Psoas muscle (tissue), 8 donors: Measurements from ENCODE around the gene ZDHHC5. TPM values are rescaled to one million over a fixed set of nuclear protein-coding genes. Genes with fewer than 3 reads are reported as not detected.
"Not testable (repeated sequence)": the region's sequence is repeated elsewhere in the genome, so short reads cannot be mapped to it uniquely, and the experiment has no call there.

ENCODE experiments used
- ATAC-seq, 4 donors: fragments of 200-7000 bp; cut with Tn5 transposase; one replicate each; pipeline ENCODE4 v1.9.1; 2020; ENCODE audit warnings: moderate library complexity in 3 of 4, mild to moderate bottlenecking in 2 of 4
- DNase-seq, 2 donors: peaks; one replicate each; pipeline ENCODE4 v3.0.0-alpha.2; 2020
- H3K27ac ChIP-seq: fragments of 200-600 bp; one replicate; pipeline ENCODE4 v1.8.0; 2022
- H3K27me3 ChIP-seq, 3 donors: fragments of 200-600 bp in 1 of 3; one replicate each; pipeline versions ENCODE4 v1.6.1 to v1.8.0; 2013 to 2022; ENCODE audit warnings: low read length in 2 of 3, mild to moderate bottlenecking in 2 of 3, moderate library complexity in 1 of 3; ENCODE audit not compliant: insufficient read depth in 3 of 3
- H3K36me3 ChIP-seq, 2 donors: fragments of 200-600 bp in 1 of 2; one replicate each; pipeline versions ENCODE4 v1.6.1 to v1.8.0; 2013 to 2022; ENCODE audit warnings: low read depth in 1 of 2, mild to moderate bottlenecking in 1 of 2, moderate library complexity in 1 of 2; ENCODE audit not compliant: insufficient read depth in 1 of 2
- H3K4me1 ChIP-seq: fragments of 200-600 bp; one replicate; pipeline ENCODE4 v1.8.0; 2022
- H3K4me3 ChIP-seq: fragments of 200-600 bp; one replicate; pipeline ENCODE4 v1.8.0; 2022; ENCODE audit warnings: mild to moderate bottlenecking
- H3K9me3 ChIP-seq: fragments of 200-600 bp; one replicate; pipeline ENCODE4 v1.8.0; 2022
- CTCF ChIP-seq: fragments of 200-600 bp; IDR thresholded peaks from one replicate; pipeline ENCODE4 v1.8.0; 2022; ENCODE audit warnings: antibody characterized with exemption
- WGBS, 3 donors: extraction: QIAGEN DNeasy Blood & Tissue Kit; methylation state at CpG; one replicate each; pipeline versions ENCODE4 v1.1.6 to v1.1.7; 2013; 5-methylcytosine and 5-hydroxymethylcytosine counted together
- intact Hi-C, 2 donors: fragments of 100-400 bp; cut with DNase I; formaldehyde crosslinking; loops; one replicate each; pipeline versions ENCODE4 v1.11.0 to v1.14.2; 2022
- polyA plus RNA-seq, 3 donors: library from polyadenylated mRNA; stranded (reverse); fragments of 200-250 nt; gene quantifications; one replicate each; pipeline ENCODE4 v1.2.3, GENCODE V29; 2013
- total RNA-seq, 4 donors: library from RNA; stranded (reverse); fragmentation: NEBNext Ultra II Directional in 2 of 4; extraction: Animal tissue kit (Norgen Biotek cat#: 25700) in 2 of 4; gene quantifications; one replicate each; pipeline versions ENCODE4 v1.2.1 to v1.2.4, GENCODE V29; 2021 to 2023
- donor health status: healthy with polysubstance abuse.
- donor health status: DM: no; HTN: no; CAD: no; lungs with moderate emphysema.
- donor health status: Bipolar disorder and iron deficiency.
- donor health status: healthy.
- donor health status: DM: yes; HTN: yes; CAD: no.
- donor health status: DM: no; HTN: no; CAD: no.
- donor health status: DM: no; HTN: no; CAD: no.
- donor health status: DM: yes; HTN: yes; CAD: no.

The ZDHHC5 gene
- total and polyA plus RNA-seq, 7 donors = 32.4 to 63.6 (median 58.0) TPM

- no peaks in the 10 kb centered on the region for H3K27me3 ChIP-seq
- ATAC-seq (no peak), DNase-seq (no peak)
- peaks cover 11 to 99% of the 10 kb centered on the region in 2 donors for H3K36me3 ChIP-seq
- no peak for TF ChIP-seq CTCF
- no peaks in the 10 kb centered on the region for H3K9me3 ChIP-seq
- no peak overlapping the region for H3K27ac ChIP-seq
- H3K4me1 ChIP-seq = no peaks in the 10 kb centered on the region
- no peak overlapping the region for H3K4me3 ChIP-seq
- intact Hi-C loops = no loop called here
- 80 to 89% (median 81%) methylated on average over 10 of the region's 10 CpGs for WGBS, 3 donors
These were observed 31.9 kb downstream of the ZDHHC5 start for GRCh38 chr11:57699813-57700212.

- DNase-seq (no peak), ATAC-seq (no peak)
- Histone ChIP-seq H3K36me3 (peaks cover 9 to 99% of the 10 kb centered on the region in 2 donors), H3K4me1 (no peaks in the 10 kb centered on the region), H3K27me3 (no peaks in the 10 kb centered on the region), H3K9me3 (no peaks in the 10 kb centered on the region), H3K27ac (no peak overlapping the region), H3K4me3 (no peak overlapping the region)
- TF ChIP-seq CTCF = no peak
- intact Hi-C loops = no loop called here
- 53 to 72% (median 60%) methylated on average over 3 of the region's 3 CpGs for WGBS, 3 donors
These were observed 32.5 kb downstream of the ZDHHC5 start for GRCh38 chr11:57700425-57700824.

GRCh38 chr11:57703341-57703740, 35.4 kb downstream of the ZDHHC5 start:
- Histone ChIP-seq H3K36me3 (peaks cover 0 to 85% of the 10 kb centered on the region in 2 donors), H3K9me3 (no peaks in the 10 kb centered on the region), H3K4me3 (no peak overlapping the region), H3K27ac (no peak overlapping the region), H3K27me3 (no peaks in the 10 kb centered on the region), H3K4me1 (no peaks in the 10 kb centered on the region)
- DNase-seq (no peak), ATAC-seq (no peak)
- intact Hi-C loops = no loop called here
- WGBS, 3 donors = 83 to 92% (median 84%) methylated on average over 4 of the region's 4 CpGs
- TF ChIP-seq CTCF = no peak

GRCh38 chr11:57704932-57705331, 37.0 kb downstream of the ZDHHC5 start:
- intact Hi-C loops = loop anchor here in 1 of 2 donors (5.0 kb wide), 1 partner anchor 33 kb away; no protein-coding TSS in a partner anchor
- WGBS, 3 donors = 91 to 92% (median 91%) methylated on average over 6 of the region's 6 CpGs
- no peak for TF ChIP-seq CTCF

GRCh38 chr11:57705432-57705831, 37.5 kb downstream of the ZDHHC5 start:
- not testable (repeated sequence) for H3K4me1 ChIP-seq, ATAC-seq, H3K9me3 ChIP-seq, H3K27ac ChIP-seq, DNase-seq, H3K27me3 ChIP-seq, H3K4me3 ChIP-seq
- WGBS, 3 donors = 91 to 94% (median 93%) methylated on average over 8 of the region's 8 CpGs
- peaks cover 0 to 73% of the 10 kb centered on the region in 2 donors for H3K36me3 ChIP-seq
- intact Hi-C loops = loop anchor here in 1 of 2 donors (5.0 kb wide), 1 partner anchor 33 kb away; no protein-coding TSS in a partner anchor

More at GRCh38 chr11:57704932-57705331, 37.0 kb downstream of the ZDHHC5 start:
- Histone ChIP-seq H3K9me3 (no peaks in the 10 kb centered on the region), H3K27ac (no peak overlapping the region), H3K4me3 (no peak overlapping the region), H3K36me3 (peaks cover 0 to 78% of the 10 kb centered on the region in 2 donors), H3K27me3 (no peaks in the 10 kb centered on the region), H3K4me1 (peaks cover 1% of the 10 kb centered on the region)
- ATAC-seq (no peak), DNase-seq (no peak)
